Astrocyte (in vitro differentiated cells and primary cell): Measurements from ENCODE around the gene LCAT. TPM values are rescaled to one million over a fixed set of nuclear protein-coding genes. Genes with fewer than 3 reads are reported as not detected.

Experiments used
- DNase-seq: peaks from one replicate; pipeline ENCODE4 v3.0.0-alpha.2; 2010; ENCODE audit warnings: low read depth
- FAIRE-seq: peaks from 2 replicates; lab custom pipeline; 2011; peaks lifted over from hg19 to GRCh38; lab: Jason Lieb, UNC
- H2AFZ ChIP-seq: 2 replicates; pipeline ENCODE4 v1.6.0; 2012; ENCODE audit warnings: low read depth, low read length, inconsistent platforms
- H3K27ac ChIP-seq: 2 replicates; pipeline ENCODE4 v1.5.1; 2011; ENCODE audit warnings: low read depth, low read length, inconsistent platforms
- H3K27me3 ChIP-seq: 2 replicates; pipeline ENCODE4 v1.6.0; 2011; ENCODE audit warnings: low read length, inconsistent platforms; ENCODE audit not compliant: insufficient read depth
- H3K36me3 ChIP-seq: 2 replicates; pipeline ENCODE4 v1.5.1; 2011; ENCODE audit warnings: low read length, inconsistent platforms; ENCODE audit not compliant: insufficient read depth
- H3K4me1 ChIP-seq: 2 replicates; pipeline ENCODE4 v1.5.1; 2011; ENCODE audit warnings: low read length, inconsistent platforms; ENCODE audit not compliant: insufficient read depth
- H3K4me2 ChIP-seq: 2 replicates; pipeline ENCODE4 v1.6.0; 2012; ENCODE audit warnings: low read length, inconsistent platforms
- H3K4me3 ChIP-seq: 2 replicates; pipeline ENCODE4 v1.5.1; 2011; ENCODE audit warnings: low read depth, mild to moderate bottlenecking, low read length, inconsistent platforms; ENCODE audit not compliant: insufficient read depth
- H3K79me2 ChIP-seq: 2 replicates; pipeline ENCODE4 v1.6.0; 2012; ENCODE audit warnings: mild to moderate bottlenecking, low read length, inconsistent platforms; ENCODE audit not compliant: insufficient read depth
- H3K9ac ChIP-seq: 2 replicates; pipeline ENCODE4 v1.6.0; 2012; ENCODE audit warnings: mild to moderate bottlenecking, low read length, inconsistent platforms
- H3K9me3 ChIP-seq: 2 replicates; pipeline ENCODE4 v1.5.1; 2012; ENCODE audit warnings: low read depth, mild to moderate bottlenecking, low read length, inconsistent platforms; ENCODE audit not compliant: insufficient read depth
- H4K20me1 ChIP-seq: 2 replicates; pipeline ENCODE4 v1.6.0; 2012; ENCODE audit warnings: low read length, inconsistent platforms; ENCODE audit not compliant: insufficient read depth
- H3K27ac Mint-ChIP-seq: one replicate; pipeline ENCODE4 v1.8.0; 2021; ENCODE audit warnings: mild to moderate bottlenecking, mixed read lengths; ENCODE audit not compliant: unreplicated experiment
- H3K27me3 Mint-ChIP-seq: one replicate; pipeline ENCODE4 v1.8.0; 2021; ENCODE audit warnings: low read depth, mixed read lengths; ENCODE audit not compliant: unreplicated experiment
- H3K36me3 Mint-ChIP-seq: one replicate; pipeline ENCODE4 v1.8.0; 2021; ENCODE audit warnings: low read depth, mixed read lengths; ENCODE audit not compliant: unreplicated experiment
- H3K4me1 Mint-ChIP-seq: one replicate; pipeline ENCODE4 v1.8.0; 2021; ENCODE audit warnings: low read depth, mixed read lengths; ENCODE audit not compliant: unreplicated experiment
- H3K4me3 Mint-ChIP-seq: one replicate; pipeline ENCODE4 v1.8.0; 2021; ENCODE audit warnings: mild to moderate bottlenecking, moderate library complexity, mixed read lengths; ENCODE audit not compliant: unreplicated experiment
- H3K9me3 Mint-ChIP-seq: one replicate; pipeline ENCODE4 v1.8.0; 2021; ENCODE audit warnings: mild to moderate bottlenecking, mixed read lengths; ENCODE audit not compliant: unreplicated experiment
- CTCF ChIP-seq: IDR thresholded peaks from 2 replicates; pipeline ENCODE4 v1.5.1; 2011; ENCODE audit warnings: low read depth, mild to moderate bottlenecking, inconsistent platforms, low read length, moderate library complexity; ENCODE audit not compliant: insufficient read depth
- EZH2 ChIP-seq: IDR thresholded peaks from 2 replicates; pipeline ENCODE4 v1.6.1; 2012; ENCODE audit warnings: mild to moderate bottlenecking, low read length, inconsistent platforms; ENCODE audit not compliant: insufficient read depth
- total RNA-seq: library from RNA; stranded (reverse); gene quantifications from 2 replicates; pipeline ENCODE4 v1.2.1, GENCODE V29; 2021

LCAT gene
- total RNA-seq, 1 donor from 2014 or later, result 37.9 TPM

GRCh38 chr16:67957622-67958021 is 13.7 kb upstream of the LCAT start:
- Histone ChIP-seq H3K9ac (no peak overlapping the region), H3K4me1 (peaks cover 12% of the 10 kb centered on the region), H3K36me3 (peaks cover 50% of the 10 kb centered on the region), H3K27me3 (no peaks in the 10 kb centered on the region), H3K79me2 (peaks cover 54% of the 10 kb centered on the region), H2AFZ (no peak overlapping the region), H3K4me3 (no peak overlapping the region), H3K4me2 (no peak overlapping the region), H3K27ac (no peak overlapping the region), H4K20me1 (peaks cover 82% of the 10 kb centered on the region), H3K9me3 (no peaks in the 10 kb centered on the region)
- Mint-ChIP-seq H3K36me3 (peaks cover 29% of the 10 kb centered on the region), H3K4me1 (peaks cover 8% of the 10 kb centered on the region), H3K4me3 (no peak overlapping the region), H3K9me3 (no peaks in the 10 kb centered on the region), H3K27ac (no peak overlapping the region), H3K27me3 (no peaks in the 10 kb centered on the region)
- DNase-seq, result no peak
- no peak for TF ChIP-seq EZH2
- no peak for TF ChIP-seq CTCF
- no peak for FAIRE-seq

GRCh38 chr16:67954421-67955196 is 10.7 kb upstream of the LCAT start:
- TF ChIP-seq CTCF (no peak), EZH2 (no peak)
- H3K27ac Mint-ChIP-seq, result no peak overlapping the region
- H4K20me1 ChIP-seq, result peaks cover 81% of the 10 kb centered on the region
- no peaks in the 10 kb centered on the region for H3K9me3 ChIP-seq
- peaks cover 25% of the 10 kb centered on the region for H3K79me2 ChIP-seq
- H3K36me3 Mint-ChIP-seq, result peaks cover 24% of the 10 kb centered on the region
- H3K4me3 Mint-ChIP-seq, result no peak overlapping the region
- H3K9me3 Mint-ChIP-seq, result no peaks in the 10 kb centered on the region
- FAIRE-seq (no peak), DNase-seq (no peak)
- peaks cover 3% of the 10 kb centered on the region for H3K4me1 Mint-ChIP-seq
- H3K4me1 ChIP-seq, result peaks cover 4% of the 10 kb centered on the region
- no peak overlapping the region for H3K4me2 ChIP-seq
- peaks cover 46% of the 10 kb centered on the region for H3K36me3 ChIP-seq
- no peaks in the 10 kb centered on the region for H3K27me3 ChIP-seq
- no peaks in the 10 kb centered on the region for H3K27me3 Mint-ChIP-seq
- no peak overlapping the region for H2AFZ ChIP-seq
- no peak overlapping the region for H3K9ac ChIP-seq
- H3K27ac ChIP-seq, result no peak overlapping the region
- no peak overlapping the region for H3K4me3 ChIP-seq
